ENCODE results near the gene MTX1. TPM values are rescaled to one million over a fixed set of nuclear protein-coding genes. Genes with fewer than 3 reads are reported as not detected.

The MTX1 gene
- total and polyA plus RNA-seq, 2 experiments from 2014 or later: 61.4 to 69.2 TPM

- no peaks in the 10 kb centered on the region for H3K79me2 ChIP-seq (ENCODE audit: insufficient read depth)
- no peaks in the 10 kb centered on the region for H3K9me3 ChIP-seq (ENCODE audit: low read depth)
- H3K9me2 ChIP-seq (ENCODE audit: insufficient read depth): no peaks in the 10 kb centered on the region
- H3K27me3 ChIP-seq (replicated peaks; ENCODE audit: insufficient read depth): no peaks in the 10 kb centered on the region
- H2AFZ ChIP-seq: no peak overlapping the region
- WGBS, 2 experiments (ENCODE audit: low coverage in 1 of 2, low lambda C conversion rate in 2 of 2, missing lambda C conversion rate in 2 of 2): 65 to 72% methylated on average over 20 of the region's 21 CpGs
- no peak overlapping the region for H3K27ac ChIP-seq
- no peak overlapping the region for H3K4me2 ChIP-seq (ENCODE audit: unreplicated experiment)
- H3K9ac ChIP-seq: no peak overlapping the region
- no peak overlapping the region for H3K4me3 ChIP-seq
- TF ChIP-seq EZH2 (IDR thresholded peaks at IDR 0.05; ENCODE audit: insufficient read depth, poor library complexity, severe bottlenecking): no peak
- no peak for TF ChIP-seq EZH2phosphoT487 (IDR thresholded peaks at IDR 0.05; ENCODE audit: insufficient read depth, low read depth)
- H3F3A ChIP-seq (ENCODE audit: insufficient read depth): no peaks in the 10 kb centered on the region
- H4K20me1 ChIP-seq (ENCODE audit: insufficient read depth): no peaks in the 10 kb centered on the region
- no peaks in the 10 kb centered on the region for H3K4me1 ChIP-seq (ENCODE audit: insufficient read depth)
- in situ Hi-C loops (cut with MboI): no loop called here
- no peak for DNase-seq
- no peaks in the 10 kb centered on the region; the same call in 1 of the 2 replicates for H3K36me3 ChIP-seq (ENCODE audit: low read depth)
Observed at GRCh38 chr1:155184835-155185782, 23.4 kb upstream of the MTX1 start.

GRCh38 chr1:155185783-155186066, 22.8 kb upstream of the MTX1 start:
- DNase-seq: no peak
- H4K20me1 ChIP-seq (ENCODE audit: insufficient read depth): no peaks in the 10 kb centered on the region
- H3K27me3 ChIP-seq (replicated peaks; ENCODE audit: insufficient read depth): no peaks in the 10 kb centered on the region
- H3K27ac ChIP-seq: no peak overlapping the region
- H3K9me3 ChIP-seq (ENCODE audit: low read depth): no peaks in the 10 kb centered on the region
- H3K79me2 ChIP-seq (ENCODE audit: insufficient read depth): no peaks in the 10 kb centered on the region
- H3K4me3 ChIP-seq: no peak overlapping the region
- H3F3A ChIP-seq (ENCODE audit: insufficient read depth): no peaks in the 10 kb centered on the region
- H3K4me2 ChIP-seq (ENCODE audit: unreplicated experiment): no peak overlapping the region
- no peak for TF ChIP-seq EZH2phosphoT487 (IDR thresholded peaks at IDR 0.05; ENCODE audit: insufficient read depth, low read depth)
- no peak for TF ChIP-seq EZH2 (IDR thresholded peaks at IDR 0.05; ENCODE audit: insufficient read depth, poor library complexity, severe bottlenecking)
- H3K4me1 ChIP-seq (ENCODE audit: insufficient read depth): no peaks in the 10 kb centered on the region
- no peaks in the 10 kb centered on the region for H3K36me3 ChIP-seq (ENCODE audit: low read depth)
- in situ Hi-C loops (cut with MboI): no loop called here
- WGBS, 2 experiments (ENCODE audit: low coverage in 1 of 2, low lambda C conversion rate in 2 of 2, missing lambda C conversion rate in 2 of 2): 90% methylated on average over 6 of the region's 6 CpGs
- no peak overlapping the region for H3K9ac ChIP-seq
- H2AFZ ChIP-seq: no peak overlapping the region
- H3K9me2 ChIP-seq (ENCODE audit: insufficient read depth): no peaks in the 10 kb centered on the region

GRCh38 chr1:155186067-155186793, 22.3 kb upstream of the MTX1 start:
- no peak overlapping the region for H3K4me3 ChIP-seq
- DNase-seq: no peak
- TF ChIP-seq EZH2 (IDR thresholded peaks at IDR 0.05; ENCODE audit: insufficient read depth, poor library complexity, severe bottlenecking) (no peak), EZH2phosphoT487 (IDR thresholded peaks at IDR 0.05; ENCODE audit: insufficient read depth, low read depth) (no peak)
- no peak overlapping the region for H3K9ac ChIP-seq
- no peaks in the 10 kb centered on the region for H3K27me3 ChIP-seq (replicated peaks; ENCODE audit: insufficient read depth)
- H3K27ac ChIP-seq: no peak overlapping the region
- H3K9me2 ChIP-seq (ENCODE audit: insufficient read depth): no peaks in the 10 kb centered on the region
- in situ Hi-C loops (cut with MboI): no loop called here
- H4K20me1 ChIP-seq (ENCODE audit: insufficient read depth): no peaks in the 10 kb centered on the region
- no peaks in the 10 kb centered on the region for H3K9me3 ChIP-seq (ENCODE audit: low read depth)
- H3K4me1 ChIP-seq (ENCODE audit: insufficient read depth): no peaks in the 10 kb centered on the region
- H3K36me3 ChIP-seq (ENCODE audit: low read depth): no peaks in the 10 kb centered on the region
- WGBS, 2 experiments (ENCODE audit: low coverage in 1 of 2, low lambda C conversion rate in 2 of 2, missing lambda C conversion rate in 2 of 2): 66 to 73% methylated on average over 8 of the region's 8 CpGs
- no peaks in the 10 kb centered on the region for H3F3A ChIP-seq (ENCODE audit: insufficient read depth)
- no peak overlapping the region for H2AFZ ChIP-seq
- no peak overlapping the region for H3K4me2 ChIP-seq (ENCODE audit: unreplicated experiment)
- no peaks in the 10 kb centered on the region for H3K79me2 ChIP-seq (ENCODE audit: insufficient read depth)

- no peaks in the 10 kb centered on the region for H3K9me2 ChIP-seq (ENCODE audit: insufficient read depth)
- in situ Hi-C loops (cut with MboI): no loop called here
- no peaks in the 10 kb centered on the region for H3K79me2 ChIP-seq (ENCODE audit: insufficient read depth)
- H3F3A ChIP-seq (ENCODE audit: insufficient read depth): no peaks in the 10 kb centered on the region
- H3K27me3 ChIP-seq (replicated peaks; ENCODE audit: insufficient read depth): no peaks in the 10 kb centered on the region
- H3K4me1 ChIP-seq (ENCODE audit: insufficient read depth): no peaks in the 10 kb centered on the region
- H3K4me3 ChIP-seq: no peak overlapping the region
- no peaks in the 10 kb centered on the region for H4K20me1 ChIP-seq (ENCODE audit: insufficient read depth)
- TF ChIP-seq EZH2phosphoT487 (IDR thresholded peaks at IDR 0.05; ENCODE audit: insufficient read depth, low read depth): no peak
- TF ChIP-seq EZH2 (IDR thresholded peaks at IDR 0.05; ENCODE audit: insufficient read depth, poor library complexity, severe bottlenecking): no peak
- WGBS, 2 experiments (ENCODE audit: low coverage in 1 of 2, low lambda C conversion rate in 2 of 2, missing lambda C conversion rate in 2 of 2): 64 to 65% methylated on average over 14 of the region's 14 CpGs
- no peak overlapping the region for H2AFZ ChIP-seq
- H3K4me2 ChIP-seq (ENCODE audit: unreplicated experiment): no peak overlapping the region
- no peak overlapping the region for H3K9ac ChIP-seq
- no peaks in the 10 kb centered on the region for H3K36me3 ChIP-seq (ENCODE audit: low read depth)
- DNase-seq: no peak
- H3K9me3 ChIP-seq (ENCODE audit: low read depth): no peaks in the 10 kb centered on the region
- H3K27ac ChIP-seq: no peak overlapping the region
Observed at GRCh38 chr1:155186794-155187455, 21.6 kb upstream of the MTX1 start.

Data from GM23248 (cell line).